ENCODE measurements around the gene RNF207.

The RNF207 gene

GRCh38 chr1:6167391-6168303 lies 38.3 kb upstream of the RNF207 start:
- no peak overlapping the region for H3K4me3 ChIP-seq (replicated peaks; ENCODE audit: low read depth, low read length)
- DNase-seq (ENCODE audit: extremely low read depth, low read depth), result no peak
- no peak for TF ChIP-seq CTCF (IDR thresholded peaks at IDR 0.05; ENCODE audit: low read depth, low read length, missing control alignments)

- DNase-seq (ENCODE audit: extremely low read depth, low read depth), result no peak
- H3K4me3 ChIP-seq (replicated peaks; ENCODE audit: low read depth, low read length), result no peak overlapping the region
- TF ChIP-seq CTCF (IDR thresholded peaks at IDR 0.05; ENCODE audit: low read depth, low read length, missing control alignments), result no peak
These were observed 36.9 kb upstream of the RNF207 start for GRCh38 chr1:6168947-6169586.

GRCh38 chr1:6170116-6170741 lies 35.7 kb upstream of the RNF207 start:
- H3K4me3 ChIP-seq (replicated peaks; ENCODE audit: low read depth, low read length), result no peak overlapping the region
- no peak for DNase-seq (ENCODE audit: extremely low read depth, low read depth)
- no peak for TF ChIP-seq CTCF (IDR thresholded peaks at IDR 0.05; ENCODE audit: low read depth, low read length, missing control alignments)

GRCh38 chr1:6170742-6171201 lies 35.1 kb upstream of the RNF207 start:
- no peak for DNase-seq (ENCODE audit: extremely low read depth, low read depth)
- no peak for TF ChIP-seq CTCF (IDR thresholded peaks at IDR 0.05; ENCODE audit: low read depth, low read length, missing control alignments)
- no peak overlapping the region for H3K4me3 ChIP-seq (replicated peaks; ENCODE audit: low read depth, low read length)

- peak; percentile 60 for TF ChIP-seq CTCF (IDR thresholded peaks at IDR 0.05; ENCODE audit: low read depth, low read length, missing control alignments)
- DNase-seq (ENCODE audit: extremely low read depth, low read depth), result no peak
- H3K4me3 ChIP-seq (replicated peaks; ENCODE audit: low read depth, low read length), result no peak overlapping the region
These were observed 34.3 kb upstream of the RNF207 start for GRCh38 chr1:6171548-6172124.

- DNase-seq (ENCODE audit: extremely low read depth, low read depth), result no peak
- no peak for TF ChIP-seq CTCF (IDR thresholded peaks at IDR 0.05; ENCODE audit: low read depth, low read length, missing control alignments)
- no peak overlapping the region for H3K4me3 ChIP-seq (replicated peaks; ENCODE audit: low read depth, low read length)
These were observed 33.4 kb upstream of the RNF207 start for GRCh38 chr1:6172549-6172948.

All from HFF-Myc (cell line).